Brain pericyte (primary cell): ENCODE measurements around the gene ZRANB1.

Source experiments
- DNase-seq: peaks from one replicate; pipeline ENCODE4 v3.0.0-alpha.2; 2012; ENCODE audit warnings: low read depth, low spot score

The ZRANB1 gene

DNA sequence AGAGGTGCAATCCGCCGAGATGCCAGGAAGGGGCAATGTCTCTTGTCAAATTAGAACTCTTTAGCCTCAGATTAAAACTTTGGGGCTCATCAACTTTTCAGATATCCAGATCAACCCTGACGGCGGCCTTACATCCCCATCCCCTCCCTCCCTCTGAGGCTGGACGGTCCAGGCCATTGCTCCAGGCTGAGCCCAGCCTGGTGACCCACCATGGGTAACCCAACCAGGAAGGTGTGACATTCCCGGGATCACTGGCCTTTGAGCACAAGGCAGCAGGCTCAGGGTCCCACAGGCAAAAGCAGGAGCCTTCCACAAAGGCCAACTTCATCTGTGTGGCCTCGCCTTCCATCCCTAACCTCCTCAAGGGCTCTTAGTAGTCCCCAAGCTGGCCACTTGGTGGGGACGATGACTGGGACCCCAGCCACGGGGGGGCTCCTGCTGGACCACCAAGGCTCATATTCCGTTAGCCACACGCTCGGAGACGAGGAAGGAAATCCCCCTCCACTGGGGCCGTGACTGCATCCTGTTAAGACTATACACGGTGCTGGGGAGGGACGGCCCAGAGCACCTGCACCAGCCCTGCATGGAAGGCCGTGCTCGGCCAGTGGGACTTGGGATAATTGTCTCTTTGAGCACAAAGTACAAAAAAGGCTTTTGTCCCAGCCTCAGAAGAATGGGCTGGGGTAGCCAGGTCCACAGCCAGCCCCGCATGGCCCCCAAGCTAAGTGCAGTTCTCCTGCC, 62.8 kb downstream of the ZRANB1 start:
- DNase-seq, result no peak

DNA sequence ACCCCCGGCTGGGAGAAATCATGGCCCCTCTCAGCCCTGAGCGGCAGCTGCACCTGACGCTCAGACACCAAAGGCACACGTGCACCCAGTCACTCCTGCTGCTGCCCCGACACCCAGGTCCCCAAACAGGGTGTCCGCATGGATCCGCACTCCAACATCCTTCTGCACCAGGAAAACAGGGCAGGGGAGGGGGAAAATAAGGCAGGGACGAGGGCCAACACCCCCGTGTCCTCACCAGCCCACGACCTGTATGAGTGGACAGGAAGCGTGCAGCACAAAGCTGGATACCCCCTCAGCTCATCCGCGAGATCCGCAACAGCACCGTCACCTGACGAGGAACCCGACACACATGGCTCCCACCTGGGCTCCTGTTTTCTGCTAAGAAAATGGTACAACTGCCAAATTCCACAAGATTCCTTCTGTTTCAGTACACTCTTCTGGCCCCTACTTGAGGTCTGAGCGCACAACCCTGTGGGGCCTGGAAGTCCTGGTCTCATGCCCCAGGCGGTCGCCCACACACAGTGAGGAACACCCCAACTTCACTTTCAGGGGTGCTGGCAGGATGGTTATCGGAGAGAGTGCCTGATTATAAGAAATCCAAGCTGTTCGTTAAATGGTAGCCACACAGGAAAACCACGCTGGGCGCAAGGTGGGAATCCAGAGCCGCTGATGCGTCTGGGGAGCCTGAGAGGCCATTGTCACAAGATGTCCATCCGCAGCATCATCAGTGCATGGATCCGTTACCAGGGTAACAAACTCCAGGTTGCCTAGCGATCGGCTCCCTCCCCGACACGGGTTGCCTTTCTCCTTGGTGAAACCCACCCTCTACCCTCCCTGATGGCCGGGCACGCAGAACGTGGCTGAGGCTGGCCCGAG, 63.6 kb downstream of the ZRANB1 start:
- DNase-seq, result no peak

DNA sequence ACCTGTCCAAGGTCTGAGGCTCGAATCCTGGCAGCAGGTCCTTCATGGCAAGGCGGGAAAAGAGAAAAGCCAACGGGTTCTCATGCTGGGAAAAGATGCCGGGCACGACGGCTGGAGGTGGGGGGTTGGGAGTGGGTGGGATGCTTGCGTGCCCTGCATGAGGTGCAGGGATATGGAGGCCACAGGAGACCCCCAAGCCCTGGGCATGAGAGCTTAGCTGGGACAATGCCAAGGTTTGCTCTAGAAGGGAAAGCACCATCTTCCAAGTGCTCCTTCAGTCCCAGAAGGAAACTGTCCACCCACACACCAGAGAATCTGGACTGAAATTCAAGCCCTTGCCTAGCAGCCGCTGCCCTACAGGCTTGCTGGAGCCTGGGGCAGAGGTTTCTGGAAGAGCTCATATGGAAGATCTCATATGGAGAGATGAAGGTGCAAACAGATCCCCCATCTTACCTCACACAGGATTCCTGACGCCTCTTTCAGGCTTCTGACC, 64.3 kb downstream of the ZRANB1 start:
- no peak for DNase-seq

GRCh38 chr10:125006921-125007426, 65.1 kb downstream of the ZRANB1 start:
- DNase-seq, result no peak

DNA sequence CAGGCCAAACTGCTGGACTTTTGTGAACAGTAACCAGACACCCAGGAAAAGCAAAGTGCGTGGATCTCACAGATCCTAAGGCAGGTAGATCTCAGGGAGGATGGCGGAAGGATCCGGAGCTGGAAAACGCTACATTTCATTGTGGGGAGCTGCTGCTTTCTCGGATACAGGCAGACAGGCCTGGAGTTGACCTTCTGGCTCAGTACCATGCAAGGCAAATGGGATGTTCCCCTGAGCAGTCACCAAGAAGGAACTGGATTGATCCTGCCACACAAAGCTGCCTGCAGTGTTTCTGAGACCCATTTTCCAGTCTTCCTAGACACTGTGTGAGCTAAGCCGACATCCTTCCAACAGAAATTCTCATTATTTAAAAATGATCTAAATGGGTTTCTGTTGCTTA, 65.5 kb downstream of the ZRANB1 start:
- no peak for DNase-seq

DNA sequence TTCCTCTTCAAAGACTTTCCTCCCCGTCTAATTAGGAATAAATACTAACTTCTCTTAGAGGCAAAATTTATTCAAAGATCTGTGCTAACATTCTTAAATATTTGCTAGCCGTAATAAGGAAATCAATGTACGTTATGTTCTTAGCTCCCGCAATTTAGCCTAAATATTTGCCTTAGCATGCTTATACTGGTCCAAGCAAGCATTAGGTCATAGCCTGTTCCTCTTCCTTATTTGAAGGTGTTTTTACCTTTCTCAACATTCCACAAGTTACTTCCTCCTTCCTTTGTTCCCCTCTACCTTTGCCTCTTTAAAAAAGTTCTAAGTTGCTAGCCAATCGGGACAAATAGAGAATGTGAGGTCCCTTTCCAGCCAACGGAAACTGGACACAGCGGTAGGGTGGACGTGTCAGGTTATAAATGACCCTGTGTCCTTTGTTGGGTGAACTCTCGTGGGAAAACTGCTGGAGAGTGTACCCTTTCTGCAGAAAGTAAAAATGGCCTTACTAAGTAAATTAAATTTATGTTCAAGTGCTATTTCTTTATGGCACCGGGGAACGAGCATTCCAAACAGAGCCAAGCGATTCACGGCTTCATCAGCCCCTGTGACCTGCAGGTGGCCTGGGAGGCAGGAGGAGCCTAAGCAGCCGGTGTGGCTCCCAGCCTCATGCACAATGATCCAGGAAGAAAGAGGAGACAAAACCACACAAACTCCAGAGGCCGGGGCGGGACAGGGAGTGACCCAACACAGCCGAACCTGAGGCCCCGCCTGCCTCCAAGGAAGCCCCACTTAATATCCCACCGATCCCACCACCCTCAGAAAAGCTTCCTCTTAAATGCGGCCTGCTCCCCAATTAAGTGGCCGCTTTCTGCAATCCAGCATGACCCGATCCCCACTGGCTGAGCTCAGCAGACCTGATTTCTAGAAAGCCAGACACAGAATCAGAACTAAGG, 67.0 kb downstream of the ZRANB1 start:
- no peak for DNase-seq

- no peak for DNase-seq
These were observed 67.8 kb downstream of the ZRANB1 start for GRCh38 chr10:125009661-125010161.

DNA sequence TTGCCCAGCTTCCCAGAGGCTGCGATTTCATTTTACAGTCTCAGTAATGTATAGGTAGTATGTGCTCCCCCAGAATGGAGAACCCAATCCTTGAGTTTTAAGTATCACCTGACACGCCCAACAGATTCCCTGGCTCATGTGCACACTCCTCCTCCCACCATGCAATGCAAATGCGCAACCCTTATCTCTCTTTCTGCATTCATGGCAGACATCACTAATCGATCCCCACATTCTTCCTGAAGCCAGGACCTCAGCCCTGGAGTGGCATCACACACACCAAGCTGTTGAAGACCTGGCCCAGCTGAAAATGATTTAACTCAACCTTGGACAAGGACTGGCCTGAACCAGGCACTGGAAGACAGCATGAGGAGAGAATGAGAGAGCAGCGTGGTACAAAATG, 68.4 kb downstream of the ZRANB1 start:
- no peak for DNase-seq

DNA sequence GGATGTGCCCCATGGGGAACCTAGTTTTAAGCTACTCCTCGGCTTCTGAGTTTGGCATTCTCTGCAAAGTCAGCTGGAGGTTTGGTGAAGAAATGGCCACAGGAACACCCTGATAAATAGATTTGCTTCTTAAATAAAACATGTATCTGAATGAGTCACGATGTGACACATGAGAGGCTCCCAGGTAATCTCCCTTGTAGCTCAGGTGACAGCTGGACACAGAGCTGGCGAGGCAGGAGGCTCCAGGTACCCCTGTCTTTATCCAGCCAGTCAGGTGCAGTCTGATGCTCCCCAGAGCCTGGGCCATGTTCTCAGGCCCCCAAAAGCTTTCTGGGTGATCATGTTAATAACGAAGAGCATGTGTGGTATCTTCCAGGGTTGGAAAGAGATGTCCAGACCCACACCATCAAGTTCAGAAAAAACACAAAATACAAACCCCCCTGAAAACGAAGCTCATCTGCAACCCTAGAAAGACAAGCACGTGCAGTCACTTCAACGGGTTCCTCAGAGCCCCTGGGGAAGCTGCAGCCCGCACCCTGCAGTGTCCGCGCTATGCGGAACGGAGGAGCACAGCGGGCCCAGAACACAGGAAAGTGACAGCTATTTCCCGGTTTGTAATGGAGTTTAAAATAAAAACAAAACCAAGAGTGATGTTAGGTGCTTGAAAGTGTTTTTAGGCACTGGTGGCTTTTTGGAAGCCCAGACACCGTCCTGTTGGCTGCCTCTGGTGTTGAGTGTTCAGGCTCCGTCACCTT, 69.4 kb downstream of the ZRANB1 start:
- DNase-seq, result no peak

DNA sequence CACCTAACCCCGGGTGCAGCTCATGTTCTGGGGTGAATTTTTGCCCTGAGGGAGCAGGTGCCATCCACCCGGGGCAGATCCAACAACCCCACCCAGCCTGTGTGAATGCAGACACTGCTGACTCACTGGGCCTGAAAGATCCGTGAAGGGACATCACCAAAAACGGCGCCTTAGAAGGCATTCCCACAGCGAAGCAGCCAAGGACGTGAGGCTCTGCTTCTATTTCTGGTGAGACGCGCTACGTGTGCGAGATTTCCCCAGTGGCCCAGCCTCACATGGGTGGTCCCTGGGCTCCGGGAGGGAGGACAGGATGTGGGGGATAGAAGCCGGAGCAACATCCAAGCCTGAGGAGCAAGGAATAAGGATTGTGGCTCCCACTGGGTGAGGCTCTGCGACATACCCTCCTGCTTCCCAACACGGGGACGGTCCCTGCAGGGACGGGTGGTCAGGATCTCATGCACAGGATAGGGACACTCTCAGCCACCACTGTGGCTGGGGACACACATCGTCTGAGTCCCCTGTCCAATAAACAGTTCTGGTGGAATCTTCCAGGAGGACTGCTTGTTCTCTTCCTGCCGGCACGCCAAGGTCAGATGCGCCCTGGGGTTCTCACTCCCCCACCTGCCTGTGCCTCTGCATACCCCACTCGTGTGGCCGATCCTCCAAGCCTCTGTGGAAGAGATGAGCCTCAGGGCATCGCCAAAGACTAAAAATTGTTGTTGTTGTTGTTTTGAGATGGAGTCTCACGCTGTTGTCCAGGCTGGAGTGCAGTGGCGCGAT, 70.2 kb downstream of the ZRANB1 start:
- DNase-seq, result no peak

GRCh38 chr10:125012851-125013528, 71.1 kb downstream of the ZRANB1 start:
- no peak for DNase-seq

DNA sequence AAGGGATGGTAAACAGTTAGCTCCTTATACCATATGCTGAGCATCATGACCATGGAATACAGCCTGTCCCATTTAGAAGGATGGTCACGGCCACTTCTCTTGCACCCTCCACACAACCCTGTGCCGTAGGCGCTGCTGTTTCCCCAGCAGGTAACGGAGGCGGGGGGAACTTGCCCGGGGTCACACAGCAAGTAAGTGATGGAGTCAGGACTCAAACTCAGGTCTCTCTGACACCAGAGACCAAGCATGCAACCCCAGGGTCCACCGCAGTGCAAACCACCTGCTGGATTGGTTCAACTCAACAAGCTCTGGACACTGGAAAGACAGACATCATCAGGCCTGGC, 71.6 kb downstream of the ZRANB1 start:
- DNase-seq, result no peak

- DNase-seq, result no peak
These were observed 72.3 kb downstream of the ZRANB1 start for GRCh38 chr10:125014086-125014830.

DNA sequence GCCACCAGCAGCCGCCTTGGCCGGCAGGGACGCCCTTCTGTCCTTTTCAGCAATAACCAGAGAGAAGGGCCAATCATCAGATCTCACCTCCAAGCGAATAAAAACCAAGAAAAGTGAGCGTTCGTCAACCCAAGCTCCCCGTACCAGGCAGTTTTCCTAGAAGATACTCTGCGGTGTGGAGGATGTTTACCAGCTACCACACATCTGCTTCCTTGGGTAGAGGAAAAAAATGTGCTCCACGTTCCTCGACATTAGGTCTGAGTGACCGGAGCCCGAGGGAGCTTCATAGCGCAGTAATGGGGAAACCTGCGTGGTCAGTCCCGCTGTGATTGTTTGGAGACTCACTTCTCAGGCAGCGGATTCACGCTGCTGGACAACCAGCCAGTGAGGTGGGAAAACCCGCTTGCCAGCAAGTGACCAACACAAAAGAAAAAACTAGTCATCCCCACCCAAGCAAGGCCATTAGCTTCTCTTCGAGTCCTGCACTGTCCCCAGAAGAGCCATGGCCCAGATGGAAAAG, 73.0 kb downstream of the ZRANB1 start:
- DNase-seq, result no peak

- DNase-seq, result no peak
These were observed 73.5 kb downstream of the ZRANB1 start for GRCh38 chr10:125015356-125015944.

DNA sequence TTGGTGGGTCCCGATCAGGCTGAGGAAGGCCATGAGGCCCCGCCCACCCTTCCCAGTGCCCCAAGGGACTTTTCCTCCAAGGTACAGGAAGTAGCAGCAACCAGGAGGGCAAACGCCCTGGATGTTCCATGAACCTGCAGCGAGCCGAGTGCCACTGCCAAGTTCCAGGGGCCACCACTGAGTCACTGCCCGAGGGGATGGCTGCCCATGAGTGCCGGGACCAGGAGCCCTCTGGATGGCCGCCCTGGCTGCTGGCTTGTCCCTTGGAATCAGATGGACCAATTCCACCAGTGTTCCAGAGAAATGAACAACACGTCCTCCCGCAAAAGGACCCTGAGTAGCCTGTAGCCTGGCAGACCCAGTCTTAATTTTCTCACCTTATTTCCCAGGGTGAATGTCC, 74.2 kb downstream of the ZRANB1 start:
- no peak for DNase-seq

DNA sequence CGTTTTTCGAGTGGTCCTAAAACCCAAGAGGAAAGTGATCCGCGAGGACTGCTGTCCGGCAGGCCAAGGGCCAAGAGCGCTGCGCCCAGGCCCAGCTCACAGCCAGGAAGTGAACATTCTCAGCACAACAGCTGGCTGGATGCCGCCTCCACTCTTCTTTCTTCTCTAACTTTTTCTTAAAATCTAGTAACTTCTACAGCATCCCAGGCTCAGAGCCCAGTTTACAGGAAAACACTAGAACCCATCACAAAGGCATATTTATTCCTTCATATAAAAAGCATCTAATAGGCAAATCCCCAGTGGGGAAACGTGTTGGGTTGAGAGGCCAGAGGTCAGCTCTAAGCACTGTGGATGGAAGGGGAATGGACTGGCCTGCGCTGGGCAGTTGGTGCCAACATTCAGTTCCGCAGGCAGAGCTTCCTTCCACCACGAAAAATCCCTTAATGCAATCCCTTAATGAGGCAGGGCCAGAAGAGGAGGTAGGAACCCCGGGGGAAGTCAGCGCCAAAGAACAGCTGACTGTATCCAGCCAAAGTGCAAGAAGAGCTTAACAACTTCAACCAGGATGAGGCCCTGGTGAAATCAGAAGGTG, 74.8 kb downstream of the ZRANB1 start:
- DNase-seq, result no peak
